ENCODE measurements around the gene SH3PXD2A. TPM values are rescaled to one million over a fixed set of nuclear protein-coding genes. Genes with fewer than 3 reads are reported as not detected.
"Not testable (repeated sequence)": the region's sequence is repeated elsewhere in the genome, so short reads cannot be mapped to it uniquely, and the experiment has no call there.

Gene SH3PXD2A
- total RNA-seq, 1 donor from 2014 or later = 28.7 TPM

DNA sequence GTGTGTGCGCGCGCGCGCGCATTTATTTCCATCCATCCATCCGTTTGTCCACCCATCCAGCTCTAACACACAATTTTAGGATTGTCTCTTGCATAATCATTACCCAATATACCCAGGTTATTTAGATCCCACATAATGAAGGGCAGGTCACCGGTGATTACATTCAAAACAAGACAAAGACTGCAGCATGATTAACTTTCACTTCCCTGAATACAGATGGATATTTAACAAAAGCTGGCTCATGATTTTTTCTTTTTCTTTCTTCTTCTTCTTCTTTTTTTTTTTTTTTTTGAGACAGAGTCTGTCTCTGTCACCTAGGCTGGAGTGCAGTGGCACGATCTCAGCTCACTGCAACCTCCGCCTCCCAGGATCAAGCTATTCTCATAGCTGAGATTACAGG lies 86.2 kb downstream of the SH3PXD2A start:
- DNase-seq (ENCODE audit: missing footprints) = no peak
- ATAC-seq = no peak
- intact Hi-C loops (cut with DNase I) = no loop called here

DNA sequence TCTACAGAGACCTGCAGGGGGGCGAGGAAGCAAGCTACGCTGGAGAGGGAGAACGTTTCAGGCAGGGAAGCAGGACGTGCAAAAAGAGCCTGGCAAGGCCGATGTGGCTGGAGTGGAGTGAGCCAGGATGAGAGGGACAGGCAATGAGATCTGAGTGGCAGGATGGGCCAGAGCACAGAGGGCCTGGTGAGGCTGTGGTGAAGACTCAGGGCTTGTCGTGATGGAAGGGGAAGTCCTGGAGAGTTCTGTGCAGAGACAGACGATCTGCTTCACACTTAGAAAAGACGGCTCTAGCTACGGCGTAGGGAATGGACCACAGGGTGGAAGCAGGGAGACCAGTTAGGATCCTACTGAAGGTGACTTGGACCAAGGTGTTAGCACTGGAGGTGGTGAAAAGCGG lies 87.0 kb downstream of the SH3PXD2A start:
- intact Hi-C loops (cut with DNase I) = no loop called here
- ATAC-seq = no peak
- DNase-seq (ENCODE audit: missing footprints) = no peak

DNA sequence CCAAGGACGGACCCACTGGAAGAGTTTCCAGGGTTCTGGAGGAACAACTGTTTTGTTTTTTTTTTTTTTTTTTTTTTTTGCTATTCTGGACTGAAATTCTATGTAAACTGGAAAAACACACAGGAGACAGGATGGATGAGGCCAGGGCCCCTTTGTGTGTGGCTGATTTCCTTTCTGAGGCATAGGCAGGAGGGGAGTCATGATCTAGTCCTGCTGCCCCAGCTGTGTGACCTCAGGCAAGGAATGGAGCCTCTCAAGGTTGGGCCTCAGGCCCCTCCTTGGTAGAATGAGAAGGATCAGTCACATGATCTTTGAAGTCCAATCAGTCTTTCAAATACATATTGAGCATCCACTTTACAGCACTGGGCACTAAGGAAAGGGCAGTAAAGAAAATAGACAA lies 87.6 kb downstream of the SH3PXD2A start:
- no peak for ATAC-seq
- DNase-seq (ENCODE audit: missing footprints) = no peak
- intact Hi-C loops (cut with DNase I) = no loop called here

DNA sequence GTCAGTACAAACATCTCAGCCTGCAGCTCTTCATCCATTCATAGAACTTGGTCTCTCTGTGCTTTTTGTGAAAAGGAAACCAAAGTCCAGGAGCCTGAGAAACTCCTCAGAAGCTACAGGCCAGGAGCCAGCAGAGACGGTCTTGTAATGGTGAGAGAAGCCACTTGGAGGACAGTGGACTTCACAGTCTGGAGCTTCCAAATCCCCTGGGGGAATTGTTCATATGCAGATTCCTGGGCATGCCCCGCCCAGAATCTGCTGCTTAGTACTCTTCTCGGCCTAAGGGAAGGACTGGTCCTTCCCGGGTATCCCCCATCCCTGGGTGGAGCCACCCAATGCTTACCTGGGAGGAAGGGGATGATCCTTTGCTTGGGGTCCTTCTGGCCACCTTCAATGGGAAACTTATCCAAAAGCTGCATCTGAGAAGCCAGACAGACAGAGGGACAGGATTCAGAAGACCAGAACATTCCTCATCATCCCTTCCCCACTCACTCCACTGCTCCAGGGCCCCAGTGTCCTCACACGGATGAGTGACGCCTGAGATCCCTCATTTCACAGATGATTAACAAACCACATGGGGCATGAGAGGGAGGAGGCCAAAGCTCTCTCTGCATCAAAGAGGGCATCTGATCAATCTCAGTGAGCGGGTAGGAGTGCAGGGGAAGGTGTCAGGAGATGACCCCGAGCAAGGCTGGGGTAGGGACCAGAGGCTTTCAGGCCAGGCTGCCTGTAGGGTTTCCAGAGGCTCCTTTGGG lies 88.4 kb downstream of the SH3PXD2A start:
- intact Hi-C loops (cut with DNase I) = no loop called here
- ATAC-seq = no peak
- no peak for DNase-seq (ENCODE audit: missing footprints)

DNA sequence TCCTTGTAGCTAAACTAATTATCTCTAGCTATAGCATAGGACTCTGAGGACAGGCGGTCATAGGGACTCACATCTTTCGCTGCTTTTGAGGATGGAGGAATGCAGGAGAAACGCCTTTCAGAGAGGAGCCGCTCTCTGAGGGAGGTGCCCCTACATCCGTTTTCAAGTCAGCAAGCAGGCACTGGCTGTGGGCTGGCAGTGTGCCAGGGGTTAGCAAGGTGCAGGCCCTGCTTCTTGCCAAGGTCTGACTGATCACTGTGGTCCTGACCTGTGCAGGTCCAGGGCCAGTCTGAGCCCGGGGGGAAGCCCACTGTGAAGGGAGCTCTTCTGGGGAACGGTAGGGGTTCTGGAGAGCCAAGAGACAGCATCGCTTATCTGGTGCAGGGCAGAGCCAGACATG lies 89.4 kb downstream of the SH3PXD2A start:
- intact Hi-C loops (cut with DNase I) = no loop called here
- no peak for DNase-seq (ENCODE audit: missing footprints)
- ATAC-seq = no peak

DNA sequence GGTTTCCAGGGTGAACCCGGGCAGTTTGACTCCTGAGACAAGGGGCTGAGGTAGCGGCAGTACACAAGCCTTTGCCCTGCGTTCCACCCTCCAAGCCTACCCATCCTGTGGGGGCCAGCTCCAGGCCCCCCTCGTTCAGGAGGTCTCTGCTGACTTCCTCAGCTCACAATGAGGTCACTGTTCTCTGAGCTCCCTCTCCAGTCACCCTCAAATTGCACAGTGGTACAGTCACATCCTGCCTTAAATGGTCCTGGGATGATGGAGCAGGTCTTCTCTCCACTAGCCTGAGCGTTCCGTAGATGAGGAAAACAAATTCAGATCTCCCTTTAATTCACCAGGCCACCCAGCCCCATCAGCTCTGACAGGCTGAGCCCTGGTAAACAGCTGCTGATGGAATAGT lies 90.2 kb downstream of the SH3PXD2A start:
- intact Hi-C loops (cut with DNase I) = no loop called here
- ATAC-seq = no peak

DNA sequence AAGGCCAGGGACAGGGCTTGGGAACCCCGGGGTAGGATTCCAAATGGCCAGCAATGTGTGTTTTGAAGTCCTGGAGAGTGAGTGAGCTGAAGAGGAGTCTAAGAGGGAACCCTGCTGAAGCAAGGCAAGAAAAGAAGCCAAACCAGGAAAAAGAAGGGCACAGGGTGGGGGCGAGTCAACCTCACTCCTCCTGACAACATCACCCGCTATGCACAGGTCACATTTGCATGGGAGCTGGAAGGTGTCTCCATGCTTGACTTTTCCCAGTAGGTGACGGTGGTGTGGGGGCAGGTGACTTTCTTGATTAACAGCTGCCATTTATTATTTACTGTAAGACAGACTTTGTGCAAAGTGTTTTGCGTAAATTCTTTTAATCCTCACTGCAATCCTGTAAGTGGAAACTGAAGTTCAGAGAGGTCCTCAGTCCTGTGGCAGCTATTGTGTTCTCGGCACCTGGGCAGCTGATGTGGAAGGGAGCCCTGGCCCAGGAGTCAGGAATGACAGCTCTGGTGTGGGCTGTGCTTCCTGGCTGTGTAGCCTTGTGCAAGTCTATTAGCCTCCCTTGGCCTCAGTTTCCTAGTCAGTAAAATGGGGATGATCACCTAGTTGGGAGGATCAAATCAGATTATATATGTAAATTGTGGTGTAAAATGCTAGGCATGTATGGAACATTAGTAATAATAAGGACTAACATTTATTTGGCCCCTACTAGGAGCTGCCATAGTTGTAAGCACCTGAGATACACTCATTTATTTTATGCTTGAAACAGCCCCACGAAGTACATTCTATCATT lies 90.9 kb downstream of the SH3PXD2A start:
- intact Hi-C loops (cut with DNase I) = no loop called here
- ATAC-seq (no peak), DNase-seq (ENCODE audit: missing footprints) (no peak)

More for the DNA sequence above, 90.2 kb downstream of the SH3PXD2A start:
- no peak for DNase-seq (ENCODE audit: missing footprints)

DNA sequence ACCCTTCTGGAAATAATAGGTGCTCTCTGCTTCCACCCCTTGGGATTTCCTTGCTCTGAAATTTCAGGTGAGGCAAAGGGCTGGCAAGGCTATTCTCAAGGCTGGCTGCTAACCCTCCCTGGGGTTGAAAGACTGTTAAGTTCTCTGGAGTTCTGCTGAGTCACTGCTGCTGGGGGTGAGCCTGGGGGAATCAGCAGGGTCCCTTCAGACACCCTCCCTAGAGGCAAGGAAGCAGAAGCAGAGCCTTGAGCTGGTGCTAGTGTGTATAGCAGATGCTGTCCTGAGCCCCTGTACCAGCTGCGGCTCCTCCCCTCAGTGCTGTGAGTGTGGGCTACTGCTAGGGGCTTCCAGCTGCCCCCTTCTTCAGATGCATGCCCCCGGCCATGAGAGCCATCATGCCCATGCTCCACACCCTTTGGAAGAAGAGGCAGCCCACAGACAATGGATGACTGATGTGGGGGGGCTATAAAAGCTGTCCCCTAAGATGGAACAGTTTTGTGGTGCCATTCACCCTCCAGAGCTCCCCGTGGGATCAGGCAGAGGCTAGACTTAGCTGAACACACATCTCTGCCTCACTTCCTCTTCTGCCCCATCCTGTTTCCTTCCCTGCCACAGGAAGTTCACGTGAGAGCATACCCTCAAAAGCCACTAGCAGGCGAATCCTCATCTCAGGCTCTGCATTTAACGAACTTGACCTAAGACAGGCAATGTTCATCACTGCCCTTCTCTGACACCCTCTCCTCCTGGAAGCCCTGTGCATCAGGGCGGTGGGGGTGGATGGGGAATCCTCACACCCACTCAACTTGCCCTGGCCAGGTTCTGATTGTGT lies 91.8 kb downstream of the SH3PXD2A start:
- intact Hi-C loops (cut with DNase I) = no loop called here

DNA sequence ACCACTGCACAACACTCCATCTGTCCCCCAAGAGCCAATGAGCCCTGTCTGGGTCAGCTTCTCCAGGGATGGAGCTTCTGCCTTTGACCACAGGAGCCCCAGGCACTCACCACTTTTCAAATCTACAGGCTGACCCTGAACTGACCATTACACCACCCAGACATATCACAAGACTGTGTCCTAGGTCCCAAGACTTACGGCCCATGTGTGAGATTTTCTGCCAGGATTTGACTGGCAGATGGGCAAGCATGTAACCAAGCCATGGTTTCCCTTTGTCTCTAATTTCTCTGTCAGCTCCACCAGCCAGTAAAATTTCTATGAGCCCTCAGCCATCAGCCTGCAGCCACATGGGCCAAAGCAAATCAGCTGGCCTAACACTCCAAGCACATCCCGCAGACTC lies 92.5 kb downstream of the SH3PXD2A start:
- intact Hi-C loops (cut with DNase I) = no loop called here
- no peak for ATAC-seq
- no peak for DNase-seq (ENCODE audit: missing footprints)

More for the DNA sequence above, 91.8 kb downstream of the SH3PXD2A start:
- no peak for DNase-seq (ENCODE audit: missing footprints)
- peak; percentile 15 for ATAC-seq

DNA sequence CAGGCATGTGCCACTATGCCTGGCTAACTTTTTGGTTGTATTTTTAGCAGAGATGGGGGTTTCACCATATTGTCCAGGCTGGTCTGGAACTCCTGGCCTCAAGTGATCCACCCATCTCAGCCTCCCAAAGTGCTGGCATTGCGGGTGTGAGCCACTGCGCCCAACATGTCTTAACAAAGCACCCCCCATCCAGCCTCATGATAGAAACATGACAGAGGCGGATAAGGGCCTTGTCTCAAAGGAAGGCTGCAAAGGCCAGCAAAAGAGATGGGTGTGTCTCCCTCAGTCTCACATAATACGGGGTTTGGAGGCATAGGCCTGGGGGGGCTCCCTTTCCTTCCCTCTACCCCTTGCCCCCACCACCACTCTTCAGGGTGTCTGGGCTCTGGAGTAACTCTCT lies 93.2 kb downstream of the SH3PXD2A start:
- DNase-seq (ENCODE audit: missing footprints) (no peak), ATAC-seq (no peak)
- intact Hi-C loops (cut with DNase I) = no loop called here

DNA sequence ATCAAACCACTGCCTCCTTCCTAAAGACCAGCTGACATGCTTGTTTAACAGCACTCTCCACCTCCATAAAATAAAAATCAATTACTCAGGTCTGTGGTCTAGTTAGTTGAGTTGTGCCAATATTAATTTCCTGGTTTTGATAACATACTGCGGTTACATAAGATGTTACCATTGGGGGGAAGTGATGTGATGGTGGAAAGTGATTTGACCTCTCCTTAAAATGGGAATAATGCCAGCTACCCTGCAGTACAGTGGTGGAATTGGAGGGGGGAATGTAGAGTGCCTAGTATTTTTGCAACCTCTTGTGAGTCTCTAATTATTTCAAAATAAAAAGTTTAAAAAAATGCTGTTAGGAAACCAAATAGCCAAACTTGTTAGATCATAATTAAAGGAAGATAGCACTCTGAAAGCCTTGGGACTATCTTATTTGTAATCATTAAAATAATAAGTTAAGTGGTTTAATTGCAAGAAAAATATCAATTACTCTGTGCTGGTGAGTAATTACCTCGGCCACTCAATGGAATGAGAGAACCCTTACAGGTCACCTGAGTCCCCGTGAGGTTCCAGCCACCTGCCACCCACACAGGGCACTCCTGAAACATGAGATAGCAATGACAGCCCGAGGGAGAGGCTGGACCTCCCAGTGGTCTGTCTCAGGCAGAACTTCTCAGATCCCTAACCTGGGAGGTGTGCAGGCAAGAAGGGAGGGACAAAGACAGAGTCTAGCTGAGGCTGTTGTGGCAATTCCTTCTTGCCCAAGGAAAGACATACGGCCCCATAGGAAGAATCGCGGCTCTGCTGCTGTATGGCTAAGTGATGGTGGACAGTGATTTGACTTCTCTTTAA lies 94.1 kb downstream of the SH3PXD2A start:
- intact Hi-C loops (cut with DNase I) = no loop called here
- DNase-seq (ENCODE audit: missing footprints) (no peak), ATAC-seq (no peak)

DNA sequence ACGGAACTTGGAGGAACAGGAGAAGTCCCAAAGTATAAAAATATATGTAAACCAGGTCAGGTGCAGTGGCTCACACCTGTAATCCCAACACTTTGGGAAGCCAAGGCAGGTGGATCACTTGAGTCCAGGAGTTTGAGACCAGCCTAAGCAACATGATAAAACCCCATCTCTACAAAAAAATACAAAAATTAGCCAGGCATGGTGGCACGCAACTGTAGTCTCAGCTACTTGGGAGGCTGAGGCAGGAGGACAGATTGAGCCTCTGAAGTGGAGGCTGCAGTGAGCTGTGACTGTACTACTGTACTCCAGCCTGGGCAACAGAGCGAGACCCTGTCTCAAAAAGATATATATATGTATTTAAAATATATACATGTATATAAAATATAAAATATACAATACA lies 95.1 kb downstream of the SH3PXD2A start:
- ATAC-seq; DNase-seq (ENCODE audit: missing footprints); intact Hi-C loops (cut with DNase I): not testable (repeated sequence)

DNA sequence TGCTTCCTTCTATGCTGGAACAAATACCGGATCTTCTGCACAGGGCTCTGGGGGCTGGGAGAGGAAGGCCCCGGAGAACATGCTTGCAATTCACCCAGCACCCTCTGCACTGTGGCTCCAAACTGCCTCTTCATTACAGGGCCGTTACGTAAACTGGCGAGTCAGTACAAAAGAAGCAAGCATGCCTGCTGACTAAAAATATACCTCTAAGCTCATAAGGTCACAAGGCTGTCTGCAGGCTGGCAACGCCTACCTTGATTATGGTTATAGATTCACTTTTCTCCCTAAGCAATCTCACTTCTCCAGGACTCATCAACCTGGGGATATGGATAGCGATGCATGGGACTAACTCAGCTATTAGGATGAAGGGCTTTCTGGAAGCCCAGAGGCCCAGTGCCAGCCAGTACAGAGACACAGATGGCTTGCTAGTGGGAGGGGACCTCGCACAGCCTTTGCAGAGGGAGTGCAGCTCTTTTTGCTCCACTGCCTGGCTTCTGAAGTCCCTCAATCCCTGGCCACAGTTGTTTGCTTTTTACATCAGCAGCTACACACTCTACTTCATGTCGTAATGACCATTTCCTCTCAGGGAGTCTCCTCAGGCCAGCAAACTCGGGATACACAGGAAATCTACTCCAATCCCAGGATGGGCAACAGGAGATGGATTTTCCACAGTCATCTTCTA lies 96.1 kb downstream of the SH3PXD2A start:
- no peak for DNase-seq (ENCODE audit: missing footprints)
- intact Hi-C loops (cut with DNase I) = loop anchor here (5.0 kb wide), 1 partner anchor 78 kb away; no protein-coding TSS in a partner anchor
- ATAC-seq = peak; percentile 83

DNA sequence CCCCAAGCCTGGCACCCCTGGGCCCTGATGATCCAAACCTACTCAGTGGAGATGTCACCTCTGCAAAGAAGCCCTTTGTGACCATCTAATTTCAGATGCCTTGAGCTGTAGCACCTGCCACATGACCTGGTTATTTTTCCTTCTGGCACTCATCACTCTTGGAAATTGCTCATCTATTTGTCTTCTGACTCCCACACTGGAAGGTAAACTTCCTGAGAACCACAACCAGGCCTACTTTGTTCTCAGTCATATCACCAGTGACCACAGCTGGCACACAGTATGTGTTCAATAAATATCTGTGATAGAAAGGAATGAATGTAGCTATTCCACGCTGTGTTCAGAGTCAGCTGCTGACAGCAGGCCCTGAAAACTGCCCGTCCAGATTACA lies 97.1 kb downstream of the SH3PXD2A start:
- no peak for ATAC-seq
- no peak for DNase-seq (ENCODE audit: missing footprints)
- intact Hi-C loops (cut with DNase I) = loop anchor here (5.0 kb wide), 1 partner anchor 79 kb away; no protein-coding TSS in a partner anchor

DNA sequence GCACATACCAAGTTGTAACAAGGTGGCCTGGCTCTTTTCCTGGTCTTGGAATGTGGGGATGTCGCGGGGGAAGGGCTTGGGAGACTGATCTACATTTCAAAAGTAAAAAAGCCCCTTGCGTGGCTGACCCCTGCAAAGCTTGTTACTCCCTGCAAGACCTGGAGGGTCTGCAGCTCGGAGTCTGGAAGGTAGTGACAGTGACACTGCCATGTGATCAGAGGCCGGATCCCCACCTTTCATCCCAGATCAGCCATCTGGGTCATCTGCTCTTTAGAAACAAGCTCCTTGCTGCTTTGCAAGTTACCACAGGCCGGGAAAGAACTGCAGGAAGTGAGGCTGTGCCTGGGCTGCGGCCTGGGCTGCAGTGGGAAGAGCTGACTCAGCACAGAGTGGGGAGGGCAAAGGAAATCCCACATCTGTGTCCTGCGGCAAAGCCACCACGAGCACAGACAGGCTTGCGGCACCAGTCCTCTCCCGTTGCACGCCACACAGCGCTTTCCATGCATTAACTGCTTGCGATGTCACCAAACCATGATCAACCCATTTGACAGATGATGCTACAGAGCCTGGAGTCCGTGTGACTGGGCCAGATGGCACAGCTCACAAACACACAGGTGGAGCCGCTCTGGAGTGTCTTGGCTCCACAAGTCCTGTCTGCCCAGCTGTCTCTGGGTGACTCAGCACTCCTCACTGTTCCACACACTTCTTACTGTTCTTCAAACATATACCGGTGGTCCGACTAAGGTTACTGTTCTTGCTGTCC lies 97.7 kb downstream of the SH3PXD2A start:
- intact Hi-C loops (cut with DNase I) = loop anchor here (5.0 kb wide), 1 partner anchor 80 kb away; no protein-coding TSS in a partner anchor
- peak; percentile 80 for DNase-seq (ENCODE audit: missing footprints)
- peak; percentile 38 for ATAC-seq

DNA sequence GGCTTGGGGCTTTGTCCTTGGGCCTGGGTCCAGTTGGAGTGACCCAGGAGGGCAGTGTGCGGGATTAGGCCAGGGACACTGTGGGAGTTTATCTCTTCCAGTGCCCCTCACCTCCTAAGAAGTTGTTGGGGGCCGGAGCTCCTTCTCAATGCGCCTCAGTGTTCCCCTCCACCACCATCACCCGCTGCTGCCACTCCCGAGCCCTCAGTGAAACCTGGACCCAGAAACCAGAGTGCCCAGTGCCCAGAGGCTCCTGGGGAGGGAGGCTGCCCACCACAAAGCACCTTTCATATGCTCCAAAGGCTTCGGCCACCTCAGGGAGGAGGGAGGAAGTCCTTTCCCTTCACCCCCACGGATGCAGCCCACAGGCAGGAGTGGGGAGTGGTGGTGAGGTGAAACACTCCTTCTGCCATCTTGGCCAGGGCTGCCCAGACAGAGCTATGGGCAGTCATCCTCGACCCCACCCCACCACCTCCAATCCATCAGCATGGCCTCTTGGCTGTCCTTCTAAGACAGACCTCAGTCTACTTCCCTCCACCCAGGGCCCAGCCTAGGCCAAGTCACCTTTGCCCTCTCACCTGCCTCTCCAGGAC lies 99.0 kb downstream of the SH3PXD2A start:
- ATAC-seq (no peak), DNase-seq (ENCODE audit: missing footprints) (no peak)
- intact Hi-C loops (cut with DNase I) = loop anchor here (5.0 kb wide), 1 partner anchor 81 kb away; no protein-coding TSS in a partner anchor

Measured in Right ventricle myocardium inferior (tissue), 1 donor.